Kidney (tissue), 14 donors: ENCODE data around the gene CCDC9B. TPM values are rescaled to one million over a fixed set of nuclear protein-coding genes. Genes with fewer than 3 reads are reported as not detected.
A peak's percentile ranks its signal among the peaks of the same experiment; 100 is the strongest.

Experiments
- DNase-seq, 5 donors: peaks; one replicate each; pipeline ENCODE4 v3.0.0-alpha.2; 2013 to 2020
- FAIRE-seq: peaks from 2 replicates; lab custom pipeline; 2012; peaks lifted over from hg19 to GRCh38; lab: Jason Lieb, UNC
- H3K27ac ChIP-seq, 2 donors: one replicate each; pipeline ENCODE4 v1.7.0; 2013; ENCODE audit warnings: low read depth in 2 of 2, low read length in 2 of 2, inconsistent platforms in 1 of 2
- H3K27me3 ChIP-seq: one replicate; pipeline ENCODE4 v1.7.1; 2013; ENCODE audit warnings: low read length, inconsistent platforms; ENCODE audit not compliant: control insufficient read depth, insufficient read depth
- H3K36me3 ChIP-seq, 3 donors: one replicate each; pipeline versions ENCODE4 v1.7.0 to v1.7.1; 2013; ENCODE audit warnings: low read length in 3 of 3, control low read depth in 1 of 3, inconsistent platforms in 1 of 3; ENCODE audit not compliant: insufficient read depth in 3 of 3, control insufficient read depth in 2 of 3
- H3K4me1 ChIP-seq, 3 donors: one replicate each; pipeline versions ENCODE4 v1.7.0 to v1.7.1; 2013; ENCODE audit warnings: low read length in 3 of 3, inconsistent platforms in 1 of 3, low read depth in 1 of 3; ENCODE audit not compliant: control insufficient read depth in 2 of 3, insufficient read depth in 2 of 3
- H3K4me3 ChIP-seq, 3 donors: one replicate each; pipeline versions ENCODE4 v1.7.0 to v1.8.1; 2013; ENCODE audit warnings: low read length in 3 of 3, control low read depth in 1 of 3, inconsistent platforms in 1 of 3
- H3K9ac ChIP-seq, 3 donors: one replicate each; pipeline versions ENCODE4 v1.7.0 to v1.7.1; 2013; ENCODE audit warnings: low read length in 3 of 3, control low read depth in 1 of 3, inconsistent platforms in 1 of 3
- H3K9me3 ChIP-seq, 3 donors: one replicate each; pipeline versions ENCODE4 v1.7.0 to v1.7.1; 2013; ENCODE audit warnings: low read length in 3 of 3, control low read depth in 1 of 3, inconsistent platforms in 1 of 3; ENCODE audit not compliant: control insufficient read depth in 2 of 3, insufficient read depth in 1 of 3
- CTCF ChIP-seq: IDR thresholded peaks from 3 replicates; pipeline ENCODE4 v1.5.1; 2012; ENCODE audit warnings: mild to moderate bottlenecking, moderate library complexity, borderline replicate concordance; ENCODE audit not compliant: insufficient read depth; ENCODE audit errors: extremely low read depth
- intact Hi-C: fragments of 100-400 bp; cut with DNase I; formaldehyde crosslinking; loops from one replicate; pipeline ENCODE4 v1.11.1; 2022
- polyA plus RNA-seq: library from polyadenylated mRNA; stranded (reverse); fragments of 350-450 nt; fragmentation: Illumina TruSeq; extraction: RNeasy Lipid Tissue Mini Kit (QIAGEN cat#74804); gene quantifications from one replicate; pipeline ENCODE4 v1.2.3, GENCODE V29; 2014; ENCODE audit warnings: low read depth, low replicate concordance; ENCODE audit not compliant: insufficient read depth
- total RNA-seq: library from RNA; stranded (reverse); fragmentation: NEBNext Ultra II Directional; extraction: Animal tissue kit (Norgen Biotek cat#: 25700); gene quantifications from one replicate; pipeline ENCODE4 v1.2.1, GENCODE V29; 2021
- donor health status: control.
- donor health status: control.
- donor health status: control.
- donor health status: control.
- donor health status: control.
- donor health status: DM: yes; HTN: yes; CAD: no.
- donor health status: Normal renal cell carcinoma (clear cell type).

CCDC9B gene
- total and polyA plus RNA-seq, 2 donors from 2014 or later = 4.7 to 60.0 TPM

DNA sequence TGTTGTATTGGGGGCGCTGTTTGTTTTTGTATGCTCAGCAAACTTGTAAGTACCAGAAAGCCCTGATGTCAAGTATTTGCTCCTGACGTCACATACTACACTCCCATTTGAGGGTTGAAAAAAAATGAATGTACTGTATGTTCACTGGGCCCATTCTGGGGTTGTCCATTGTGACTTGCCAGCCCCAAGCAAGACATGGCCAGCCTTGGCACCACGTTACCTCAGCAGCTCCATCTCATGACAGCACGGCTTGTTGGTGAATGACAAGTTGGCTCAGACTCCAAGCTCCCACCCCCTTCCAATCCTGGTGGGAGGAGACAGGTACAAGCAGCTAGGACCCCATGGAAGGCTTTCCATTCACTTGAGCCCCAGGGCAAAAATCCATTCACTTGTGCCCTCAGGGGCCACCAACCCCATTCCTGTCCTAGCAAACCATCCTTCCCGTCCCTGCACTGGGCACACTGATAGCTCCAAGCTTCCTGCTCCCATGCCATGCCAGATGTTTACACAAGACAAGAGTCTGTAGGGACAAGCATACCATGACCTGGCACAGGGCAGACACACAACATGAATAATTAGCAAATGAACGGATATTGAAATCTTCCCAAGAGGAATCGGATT is 11.7 kb upstream of the CCDC9B start:
- Histone ChIP-seq H3K4me1 (peaks cover 0 to 6% (median 0%) of the 10 kb centered on the region in 3 donors), H3K4me3 (no peak overlapping the region), H3K27ac (no peak overlapping the region), H3K9me3 (no peaks in the 10 kb centered on the region), H3K27me3 (no peaks in the 10 kb centered on the region), H3K36me3 (no peaks in the 10 kb centered on the region), H3K9ac (no peak overlapping the region)
- intact Hi-C loops = no loop called here
- DNase-seq = no peak
- TF ChIP-seq CTCF = no peak
- no peak for FAIRE-seq

DNA sequence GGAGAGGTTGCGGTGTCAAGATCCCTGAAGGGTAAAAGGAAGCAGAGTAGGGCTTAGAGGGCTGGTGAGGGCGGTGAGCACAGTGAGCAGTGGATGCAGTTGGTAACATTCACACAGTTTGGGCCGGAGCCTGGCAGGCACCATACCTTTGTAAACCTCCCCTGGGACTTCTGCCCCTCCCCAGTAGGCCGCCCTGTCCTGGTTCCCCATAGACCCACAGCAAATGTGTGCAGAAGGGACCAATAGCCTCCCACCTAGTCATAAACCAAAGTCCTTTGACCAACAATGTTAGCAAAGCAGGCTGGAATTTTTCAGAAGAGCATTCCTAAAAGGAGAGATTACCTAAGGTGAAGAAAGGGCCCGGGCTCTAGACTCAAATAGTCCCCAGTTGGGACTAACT is 8.4 kb upstream of the CCDC9B start:
- intact Hi-C loops = no loop called here
- Histone ChIP-seq H3K36me3 (no peaks in the 10 kb centered on the region), H3K4me3 (no peak overlapping the region), H3K4me1 (peaks cover 0 to 7% (median 0%) of the 10 kb centered on the region in 3 donors), H3K27ac (peak overlapping the region in 1 of 2 donors; percentile 1), H3K9ac (no peak overlapping the region), H3K9me3 (no peaks in the 10 kb centered on the region), H3K27me3 (no peaks in the 10 kb centered on the region)
- no peak for FAIRE-seq
- peak in 1 of 5 donors; percentile 48 for DNase-seq
- no peak for TF ChIP-seq CTCF

DNA sequence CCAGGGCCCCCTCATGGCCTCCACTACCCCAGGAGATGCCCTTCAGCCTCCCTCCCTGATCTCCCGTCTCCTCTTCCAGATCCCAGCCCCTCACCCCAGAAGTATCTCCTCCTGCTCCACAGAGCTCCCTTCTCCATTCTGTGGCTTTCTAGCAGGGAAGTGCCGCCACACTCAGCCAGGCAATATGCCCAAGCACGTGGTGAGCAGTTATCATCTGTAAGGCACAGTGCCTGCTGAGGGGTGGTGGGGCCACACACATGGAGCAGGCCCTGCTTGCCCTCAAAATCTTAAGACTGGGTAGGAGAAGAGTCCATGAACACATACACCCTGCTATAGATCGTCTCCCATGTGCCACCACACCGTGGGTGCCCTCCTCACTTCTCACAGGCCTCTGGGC is 7.7 kb upstream of the CCDC9B start:
- Histone ChIP-seq H3K9me3 (no peaks in the 10 kb centered on the region), H3K9ac (no peak overlapping the region), H3K4me1 (peaks cover 0 to 3% (median 0%) of the 10 kb centered on the region in 3 donors), H3K27ac (no peak overlapping the region), H3K4me3 (no peak overlapping the region), H3K36me3 (no peaks in the 10 kb centered on the region), H3K27me3 (no peaks in the 10 kb centered on the region)
- FAIRE-seq (no peak), DNase-seq (peak in 1 of 5 donors; percentile 48)
- no peak for TF ChIP-seq CTCF
- intact Hi-C loops = no loop called here
